BJ (cell line): ENCODE measurements around the gene FETUB. TPM values are rescaled to one million over a fixed set of nuclear protein-coding genes. Genes with fewer than 3 reads are reported as not detected.

ENCODE experiments used
- CTCF ChIA-PET: fragments of 350-600 bp; formaldehyde crosslinking; extraction: SDS; loops from one replicate; lab custom pipeline; 2021; ENCODE audit warnings: antibody characterized with exemption, inconsistent platforms; lab: Yijun Ruan, JAX
- POLR2A ChIA-PET: fragments of 300-600 bp; sonication (Branson Sonifier 250); formaldehyde crosslinking; extraction: SDS; loops from one replicate; lab custom pipeline; 2021; ENCODE audit warnings: antibody characterized with exemption; lab: Charles Lee
- DNase-seq: peaks from one replicate; pipeline ENCODE4 v3.0.0-alpha.2; 2011; ENCODE audit warnings: low read depth
- H3K27me3 ChIP-seq: 2 replicates; pipeline ENCODE4 v1.6.0; 2011; ENCODE audit warnings: low read length; ENCODE audit not compliant: control insufficient read depth, insufficient read depth
- H3K36me3 ChIP-seq: 2 replicates; pipeline ENCODE4 v1.5.1; 2011; ENCODE audit warnings: low read length; ENCODE audit not compliant: control insufficient read depth, insufficient read depth
- H3K4me3 ChIP-seq: 2 replicates; pipeline ENCODE4 v1.5.1; 2011; ENCODE audit warnings: low read depth, mild to moderate bottlenecking, control low read depth, low read length
- CTCF ChIP-seq: IDR thresholded peaks from 2 replicates; pipeline ENCODE4 v1.5.1; 2011; ENCODE audit warnings: low read depth, mild to moderate bottlenecking, control low read depth, inconsistent platforms, low read length, moderate library complexity; ENCODE audit not compliant: insufficient read depth
- polyA plus RNA-seq: library from polyadenylated mRNA; depleted of rRNA; stranded (reverse); fragments of >200 nt; gene quantifications from 2 replicates; pipeline ENCODE4 v1.2.3, GENCODE V29; 2011

FETUB gene
- polyA plus RNA-seq, 1 experiment: not detected

GRCh38 chr3:186669378-186670084 is 29.3 kb downstream of the FETUB start:
- Histone ChIP-seq H3K36me3 (no peaks in the 10 kb centered on the region), H3K4me3 (no peak overlapping the region), H3K27me3 (peaks cover 6% of the 10 kb centered on the region)
- ChIA-PET CTCF (no interaction called here), POLR2A (no interaction called here)
- DNase-seq: no peak
- no peak for TF ChIP-seq CTCF

GRCh38 chr3:186670155-186670554 is 30.0 kb downstream of the FETUB start:
- DNase-seq: no peak
- CTCF ChIA-PET: no interaction called here

GRCh38 chr3:186671051-186671450 is 30.9 kb downstream of the FETUB start:
- POLR2A ChIA-PET: no interaction called here
- peaks cover 4% of the 10 kb centered on the region; the same call in 1 of the 2 replicates for H3K27me3 ChIP-seq
- DNase-seq: no peak
- no peak for TF ChIP-seq CTCF
- CTCF ChIA-PET: no interaction called here
- no peak overlapping the region for H3K4me3 ChIP-seq
- H3K36me3 ChIP-seq: no peaks in the 10 kb centered on the region

More at GRCh38 chr3:186670155-186670554, 30.0 kb downstream of the FETUB start:
- Histone ChIP-seq H3K27me3 (peaks cover 6% of the 10 kb centered on the region), H3K36me3 (no peaks in the 10 kb centered on the region), H3K4me3 (no peak overlapping the region)
- POLR2A ChIA-PET: no interaction called here
- TF ChIP-seq CTCF: no peak

GRCh38 chr3:186678604-186679003 is 38.4 kb downstream of the FETUB start:
- no peaks in the 10 kb centered on the region for H3K36me3 ChIP-seq
- POLR2A ChIA-PET: no interaction called here
- no peak for DNase-seq
- TF ChIP-seq CTCF: no peak
- H3K27me3 ChIP-seq: peaks cover 2% of the 10 kb centered on the region; the same call in 1 of the 2 replicates
- no peak overlapping the region for H3K4me3 ChIP-seq
- CTCF ChIA-PET: no interaction called here

GRCh38 chr3:186679151-186679550 is 39.0 kb downstream of the FETUB start:
- Histone ChIP-seq H3K27me3 (no peaks in the 10 kb centered on the region; the same call in 1 of the 2 replicates), H3K4me3 (no peak overlapping the region), H3K36me3 (no peaks in the 10 kb centered on the region)
- CTCF ChIA-PET: no interaction called here
- TF ChIP-seq CTCF: no peak
- POLR2A ChIA-PET: no interaction called here
- DNase-seq: no peak
